Panc1 (cell line): ENCODE results near the gene VWA8. TPM values are rescaled to one million over a fixed set of nuclear protein-coding genes. Genes with fewer than 3 reads are reported as not detected.

ENCODE experiments used
- ATAC-seq: fragments of 200-7000 bp; cut with Tn5 transposase; 2 replicates; pipeline ENCODE4 v1.9.1; 2020; ENCODE audit warnings: mild to moderate bottlenecking, moderate library complexity
- BruUV-seq: library from RNA; stranded (reverse); fragments of 400-500 nt; replicated peaks from 2 replicates; lab custom pipeline; 2021; lab: Mats Ljungman, UMichigan
- CTCF ChIA-PET: fragments of 300-600 bp; sonication (Branson Sonifier 250); formaldehyde crosslinking; loops from one replicate; lab custom pipeline; 2022; ENCODE audit warnings: antibody characterized with exemption; lab: Charles Lee
- POLR2A ChIA-PET: fragments of 300-600 bp; sonication (Branson Sonifier 250); formaldehyde crosslinking; loops from one replicate; lab custom pipeline; 2022; ENCODE audit warnings: antibody characterized with exemption; lab: Charles Lee
- DNase-seq: peaks from one replicate; pipeline ENCODE4 v3.0.0-alpha.2; 2010; ENCODE audit warnings: low read depth, low spot score
- H3K27ac ChIP-seq: 2 replicates; pipeline ENCODE4 v1.5.1; 2011; ENCODE audit warnings: mild to moderate bottlenecking, low read length, inconsistent platforms
- H3K27me3 ChIP-seq: fragments of 200-500 bp; sonication (Bioruptor generic); 2 replicates; pipeline ENCODE4 v1.6.0; 2014; ENCODE audit warnings: low read length, inconsistent platforms; ENCODE audit not compliant: control insufficient read depth, insufficient read depth
- H3K36me3 ChIP-seq: fragments of 200-500 bp; sonication (Bioruptor generic); 2 replicates; pipeline ENCODE4 v1.5.1; 2014; ENCODE audit warnings: inconsistent platforms, mild to moderate bottlenecking, low read length, moderate library complexity; ENCODE audit not compliant: control insufficient read depth, insufficient read depth
- H3K4me1 ChIP-seq: 2 replicates; pipeline ENCODE4 v1.5.1; 2011; ENCODE audit warnings: inconsistent platforms, mild to moderate bottlenecking, low read length, moderate library complexity; ENCODE audit not compliant: control insufficient read depth, insufficient read depth
- H3K4me3 ChIP-seq, 2 experiments: 2 replicates each; pipeline ENCODE4 v1.5.1; 2011 to 2012; ENCODE audit warnings: low read depth in 2 of 2, low read length in 2 of 2, mild to moderate bottlenecking in 2 of 2, inconsistent platforms in 1 of 2, moderate library complexity in 1 of 2
- H3K9me3 ChIP-seq: fragments of 200-500 bp; sonication (Bioruptor generic); 2 replicates; pipeline ENCODE4 v1.5.1; 2014; ENCODE audit warnings: low read depth, mild to moderate bottlenecking, inconsistent platforms, low read length, moderate library complexity; ENCODE audit not compliant: control insufficient read depth, insufficient read depth
- CTCF ChIP-seq: fragments of 450-650 bp; IDR thresholded peaks from 2 replicates; pipeline ENCODE4 v1.5.1; 2017; ENCODE audit warnings: mild to moderate bottlenecking
- POLR2AphosphoS5 ChIP-seq: IDR thresholded peaks from 2 replicates; pipeline ENCODE4 v1.6.1; 2012; ENCODE audit warnings: mild to moderate bottlenecking, low read depth, low read length, moderate library complexity
- SIN3A ChIP-seq: IDR thresholded peaks from 2 replicates; pipeline ENCODE4 v1.6.1; 2012; ENCODE audit warnings: low read depth, mild to moderate bottlenecking, low read length, moderate library complexity, borderline replicate concordance; ENCODE audit not compliant: insufficient read depth
- TCF7L2 ChIP-seq: IDR thresholded peaks from 2 replicates; pipeline ENCODE4 v1.6.1; 2011; ENCODE audit warnings: mild to moderate bottlenecking, low read depth, low read length, inconsistent platforms
- in situ Hi-C: cut with HindIII; loops from 2 replicates; pipeline ENCODE4 v1.10.0; 2016; ENCODE audit warnings: low sequenced_read_pairs, low pct_unique_long_range_greater_than_20kb
- intact Hi-C: fragments of 100-400 bp; cut with micrococcal nuclease; formaldehyde crosslinking; loops from one replicate; pipeline ENCODE4 v1.10.0; 2022; ENCODE audit not compliant: unreplicated experiment
- total RNA-seq: library from RNA; stranded (reverse); gene quantifications from one replicate; pipeline ENCODE4 v1.2.1, GENCODE V29; 2021; ENCODE audit not compliant: unreplicated experiment
- TF ChIP-seq, protein P1 (sequence below), 2 experiments: IDR thresholded peaks; 2 replicates each; pipeline ENCODE4 v1.6.1; 2011 to 2012; ENCODE audit warnings: low read depth in 2 of 2, control low read depth in 1 of 2, low read length in 1 of 2, mild to moderate bottlenecking in 1 of 2, moderate library complexity in 1 of 2; ENCODE audit not compliant: insufficient read depth in 1 of 2

VWA8 gene
- total RNA-seq, 1 experiment from 2014 or later, result 11.2 TPM

DNA sequence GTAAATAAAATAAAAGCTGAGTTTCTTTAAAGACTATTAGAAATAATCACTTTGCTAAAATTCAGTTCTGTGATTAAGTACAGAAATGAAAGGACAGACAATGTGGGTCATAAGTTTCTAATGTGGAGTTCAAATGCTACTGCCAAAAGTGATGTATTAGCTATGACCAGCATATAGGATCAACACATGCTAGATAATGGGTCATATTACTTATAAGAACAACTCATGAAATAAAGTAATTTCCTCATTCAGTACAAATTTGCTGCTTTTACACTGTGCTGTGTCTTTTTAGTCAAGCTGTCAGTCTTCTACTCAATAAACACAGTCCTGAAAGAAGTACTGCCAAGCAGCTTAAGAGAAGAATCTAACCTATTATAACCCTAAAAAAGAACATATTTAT lies 135.2 kb downstream of the VWA8 start:
- no peaks in the 10 kb centered on the region for H3K27me3 ChIP-seq
- intact Hi-C loops, result no loop called here
- CTCF ChIA-PET, result no interaction called here
- TF ChIP-seq POLR2AphosphoS5 (no peak), CTCF (no peak), TCF7L2 (no peak)
- POLR2A ChIA-PET, result no interaction called here
- no peak overlapping the region for H3K27ac ChIP-seq
- in situ Hi-C loops, result no loop called here
- no TSS peak for BruUV-seq
- no peaks in the 10 kb centered on the region; the same call in 1 of the 2 replicates for H3K4me1 ChIP-seq
- H3K4me3 ChIP-seq, result no peak overlapping the region
- ATAC-seq (no peak), DNase-seq (no peak)
- no peaks in the 10 kb centered on the region; the same call in 1 of the 2 replicates for H3K36me3 ChIP-seq
- no peaks in the 10 kb centered on the region for H3K9me3 ChIP-seq

GRCh38 chr13:41823476-41823875 lies 137.4 kb downstream of the VWA8 start:
- no peak for TF ChIP-seq SIN3A
- TF ChIP-seq, protein P1, sequence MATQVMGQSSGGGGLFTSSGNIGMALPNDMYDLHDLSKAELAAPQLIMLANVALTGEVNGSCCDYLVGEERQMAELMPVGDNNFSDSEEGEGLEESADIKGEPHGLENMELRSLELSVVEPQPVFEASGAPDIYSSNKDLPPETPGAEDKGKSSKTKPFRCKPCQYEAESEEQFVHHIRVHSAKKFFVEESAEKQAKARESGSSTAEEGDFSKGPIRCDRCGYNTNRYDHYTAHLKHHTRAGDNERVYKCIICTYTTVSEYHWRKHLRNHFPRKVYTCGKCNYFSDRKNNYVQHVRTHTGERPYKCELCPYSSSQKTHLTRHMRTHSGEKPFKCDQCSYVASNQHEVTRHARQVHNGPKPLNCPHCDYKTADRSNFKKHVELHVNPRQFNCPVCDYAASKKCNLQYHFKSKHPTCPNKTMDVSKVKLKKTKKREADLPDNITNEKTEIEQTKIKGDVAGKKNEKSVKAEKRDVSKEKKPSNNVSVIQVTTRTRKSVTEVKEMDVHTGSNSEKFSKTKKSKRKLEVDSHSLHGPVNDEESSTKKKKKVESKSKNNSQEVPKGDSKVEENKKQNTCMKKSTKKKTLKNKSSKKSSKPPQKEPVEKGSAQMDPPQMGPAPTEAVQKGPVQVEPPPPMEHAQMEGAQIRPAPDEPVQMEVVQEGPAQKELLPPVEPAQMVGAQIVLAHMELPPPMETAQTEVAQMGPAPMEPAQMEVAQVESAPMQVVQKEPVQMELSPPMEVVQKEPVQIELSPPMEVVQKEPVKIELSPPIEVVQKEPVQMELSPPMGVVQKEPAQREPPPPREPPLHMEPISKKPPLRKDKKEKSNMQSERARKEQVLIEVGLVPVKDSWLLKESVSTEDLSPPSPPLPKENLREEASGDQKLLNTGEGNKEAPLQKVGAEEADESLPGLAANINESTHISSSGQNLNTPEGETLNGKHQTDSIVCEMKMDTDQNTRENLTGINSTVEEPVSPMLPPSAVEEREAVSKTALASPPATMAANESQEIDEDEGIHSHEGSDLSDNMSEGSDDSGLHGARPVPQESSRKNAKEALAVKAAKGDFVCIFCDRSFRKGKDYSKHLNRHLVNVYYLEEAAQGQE (IDR thresholded peaks at IDR 0.05; ENCODE audit: insufficient read depth in 1 of 2, low read depth in 2 of 2, low read length in 1 of 2), result no peak
- no peak for TF ChIP-seq TCF7L2
- no peak for TF ChIP-seq POLR2AphosphoS5
- no peak for TF ChIP-seq CTCF
- Histone ChIP-seq H3K36me3 (no peaks in the 10 kb centered on the region; the same call in 1 of the 2 replicates), H3K9me3 (no peaks in the 10 kb centered on the region), H3K4me3 (no peak overlapping the region), H3K27ac (no peak overlapping the region), H3K4me1 (no peaks in the 10 kb centered on the region; the same call in 1 of the 2 replicates), H3K27me3 (no peaks in the 10 kb centered on the region)
- intact Hi-C loops (no loop called here), in situ Hi-C loops (no loop called here)
- ChIA-PET POLR2A (no interaction called here), CTCF (no interaction called here)
- DNase-seq, result no peak
- ATAC-seq, result no peak
- no TSS peak for BruUV-seq
